Neural progenitor cell (in vitro differentiated cells): Measurements from ENCODE around the gene BCAM. TPM values are rescaled to one million over a fixed set of nuclear protein-coding genes. Genes with fewer than 3 reads are reported as not detected.

Source experiments
- DNase-seq: peaks from one replicate; pipeline ENCODE4 v3.0.0-alpha.2; 2016; ENCODE audit warnings: low spot score
- H2AFZ ChIP-seq: fragments of 200-600 bp; sonication (generic); replicated peaks from 2 replicates; pipeline ENCODE4 v1.6.1; 2016; ENCODE audit warnings: antibody characterized with exemption
- H3F3A ChIP-seq: fragments of 200-600 bp; sonication (generic); 2 replicates; pipeline ENCODE4 v1.6.1; 2016; ENCODE audit warnings: antibody characterized with exemption, low read depth
- H3K27ac ChIP-seq: fragments of 200-600 bp; sonication (generic); 2 replicates; pipeline ENCODE4 v1.5.1; 2016; ENCODE audit warnings: mild to moderate bottlenecking
- H3K27me3 ChIP-seq: fragments of 200-600 bp; sonication (generic); 2 replicates; pipeline ENCODE4 v1.6.1; 2016; ENCODE audit warnings: mild to moderate bottlenecking, moderate library complexity
- H3K36me3 ChIP-seq: fragments of 200-600 bp; sonication (generic); 2 replicates; pipeline ENCODE4 v1.5.1; 2016
- H3K4me1 ChIP-seq: fragments of 200-600 bp; sonication (generic); 2 replicates; pipeline ENCODE4 v1.6.1; 2016; ENCODE audit warnings: mixed run types
- H3K4me2 ChIP-seq: fragments of 200-600 bp; sonication (generic); 2 replicates; pipeline ENCODE4 v1.6.1; 2016
- H3K4me3 ChIP-seq: fragments of 200-600 bp; sonication (generic); 2 replicates; pipeline ENCODE4 v1.5.1; 2016
- H3K79me2 ChIP-seq: fragments of 200-600 bp; sonication (generic); 2 replicates; pipeline ENCODE4 v1.6.1; 2016; ENCODE audit warnings: low read depth
- H3K9ac ChIP-seq: fragments of 200-600 bp; sonication (generic); 2 replicates; pipeline ENCODE4 v1.6.1; 2016
- H3K9me3 ChIP-seq: fragments of 200-600 bp; sonication (generic); 2 replicates; pipeline ENCODE4 v1.5.1; 2016; ENCODE audit warnings: low read depth
- H4K20me1 ChIP-seq: fragments of 200-600 bp; sonication (generic); 2 replicates; pipeline ENCODE4 v1.6.1; 2016; ENCODE audit warnings: low read depth
- H3K27ac Mint-ChIP-seq: 3 replicates; pipeline ENCODE4 v1.8.0; 2021; ENCODE audit warnings: mixed read lengths
- H3K27me3 Mint-ChIP-seq: 2 replicates; pipeline ENCODE4 v1.8.0; 2022; ENCODE audit warnings: low read depth, mild to moderate bottlenecking, inconsistent platforms, moderate library complexity, mixed read lengths; ENCODE audit not compliant: insufficient read depth
- H3K36me3 Mint-ChIP-seq: 3 replicates; pipeline ENCODE4 v1.8.0; 2021; ENCODE audit warnings: mixed read lengths
- H3K4me1 Mint-ChIP-seq: 3 replicates; pipeline ENCODE4 v1.8.0; 2021; ENCODE audit warnings: mixed read lengths
- H3K4me3 Mint-ChIP-seq: 3 replicates; pipeline ENCODE4 v1.8.0; 2021; ENCODE audit warnings: mild to moderate bottlenecking, moderate library complexity, mixed read lengths
- H3K9me3 Mint-ChIP-seq: 3 replicates; pipeline ENCODE4 v1.8.0; 2020; ENCODE audit warnings: mixed read lengths
- EZH2 ChIP-seq: fragments of 200-600 bp; sonication (generic); IDR thresholded peaks from 2 replicates; pipeline ENCODE4 v1.6.1; 2017; ENCODE audit warnings: antibody characterized with exemption, mild to moderate bottlenecking, moderate library complexity
- EZH2phosphoT487 ChIP-seq: fragments of 200-600 bp; sonication (generic); IDR thresholded peaks from 2 replicates; pipeline ENCODE4 v1.6.1; 2017; ENCODE audit warnings: antibody characterized with exemption
- total RNA-seq: library from RNA; depleted of rRNA; stranded (reverse); fragments of >200 nt; gene quantifications from 2 replicates; pipeline ENCODE4 v1.2.3, GENCODE V29; 2015; ENCODE audit warnings: low replicate concordance
- TF ChIP-seq, protein P1 (sequence below): fragments of 200-600 bp; sonication (generic); IDR thresholded peaks from 2 replicates; pipeline ENCODE4 v1.5.1; 2017; ENCODE audit warnings: antibody characterized with exemption, mild to moderate bottlenecking

Gene BCAM
- total RNA-seq, 1 donor from 2014 or later = 7.1 TPM

GRCh38 chr19:44863990-44864389 lies 55.1 kb downstream of the BCAM start:
- H3K9me3 ChIP-seq = no peaks in the 10 kb centered on the region
- H3K9ac ChIP-seq = no peak overlapping the region
- Mint-ChIP-seq H3K4me1 (no peaks in the 10 kb centered on the region), H3K27ac (no peak overlapping the region), H3K36me3 (peaks cover 38% of the 10 kb centered on the region), H3K9me3 (no peaks in the 10 kb centered on the region), H3K27me3 (no peaks in the 10 kb centered on the region), H3K4me3 (no peak overlapping the region)
- peaks cover 61% of the 10 kb centered on the region for H3K79me2 ChIP-seq
- H2AFZ ChIP-seq = no peak overlapping the region
- TF ChIP-seq, protein P1, sequence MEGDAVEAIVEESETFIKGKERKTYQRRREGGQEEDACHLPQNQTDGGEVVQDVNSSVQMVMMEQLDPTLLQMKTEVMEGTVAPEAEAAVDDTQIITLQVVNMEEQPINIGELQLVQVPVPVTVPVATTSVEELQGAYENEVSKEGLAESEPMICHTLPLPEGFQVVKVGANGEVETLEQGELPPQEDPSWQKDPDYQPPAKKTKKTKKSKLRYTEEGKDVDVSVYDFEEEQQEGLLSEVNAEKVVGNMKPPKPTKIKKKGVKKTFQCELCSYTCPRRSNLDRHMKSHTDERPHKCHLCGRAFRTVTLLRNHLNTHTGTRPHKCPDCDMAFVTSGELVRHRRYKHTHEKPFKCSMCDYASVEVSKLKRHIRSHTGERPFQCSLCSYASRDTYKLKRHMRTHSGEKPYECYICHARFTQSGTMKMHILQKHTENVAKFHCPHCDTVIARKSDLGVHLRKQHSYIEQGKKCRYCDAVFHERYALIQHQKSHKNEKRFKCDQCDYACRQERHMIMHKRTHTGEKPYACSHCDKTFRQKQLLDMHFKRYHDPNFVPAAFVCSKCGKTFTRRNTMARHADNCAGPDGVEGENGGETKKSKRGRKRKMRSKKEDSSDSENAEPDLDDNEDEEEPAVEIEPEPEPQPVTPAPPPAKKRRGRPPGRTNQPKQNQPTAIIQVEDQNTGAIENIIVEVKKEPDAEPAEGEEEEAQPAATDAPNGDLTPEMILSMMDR = no peak
- TF ChIP-seq EZH2phosphoT487 = no peak
- TF ChIP-seq EZH2 = no peak
- peaks cover 62% of the 10 kb centered on the region for H4K20me1 ChIP-seq
- no peaks in the 10 kb centered on the region for H3K4me1 ChIP-seq
- no peaks in the 10 kb centered on the region for H3K36me3 ChIP-seq
- no peak overlapping the region for H3K4me2 ChIP-seq
- DNase-seq = no peak
- H3K27ac ChIP-seq = no peak overlapping the region
- H3K27me3 ChIP-seq = no peaks in the 10 kb centered on the region
- no peak overlapping the region for H3K4me3 ChIP-seq
- no peaks in the 10 kb centered on the region for H3F3A ChIP-seq

DNA sequence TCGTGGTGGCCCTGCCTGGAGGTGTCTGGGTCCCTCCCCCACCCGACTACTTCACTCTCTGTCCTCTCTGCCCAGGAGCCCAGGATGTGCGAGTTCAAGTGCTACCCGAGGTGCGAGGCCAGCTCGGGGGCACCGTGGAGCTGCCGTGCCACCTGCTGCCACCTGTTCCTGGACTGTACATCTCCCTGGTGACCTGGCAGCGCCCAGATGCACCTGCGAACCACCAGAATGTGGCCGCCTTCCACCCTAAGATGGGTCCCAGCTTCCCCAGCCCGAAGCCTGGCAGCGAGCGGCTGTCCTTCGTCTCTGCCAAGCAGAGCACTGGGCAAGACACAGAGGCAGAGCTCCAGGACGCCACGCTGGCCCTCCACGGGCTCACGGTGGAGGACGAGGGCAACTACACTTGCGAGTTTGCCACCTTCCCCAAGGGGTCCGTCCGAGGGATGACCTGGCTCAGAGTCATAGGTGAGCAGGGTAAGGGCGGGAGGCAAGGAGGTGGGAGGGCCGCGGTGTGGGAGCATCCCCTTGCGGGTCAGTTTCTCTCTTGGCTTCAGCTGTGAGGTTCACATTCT lies 56.4 kb downstream of the BCAM start:
- peaks cover 38% of the 10 kb centered on the region for H3K36me3 Mint-ChIP-seq
- Histone ChIP-seq H3K4me2 (no peak overlapping the region), H3K9me3 (no peaks in the 10 kb centered on the region), H3K4me3 (no peak overlapping the region), H3K27me3 (no peaks in the 10 kb centered on the region), H4K20me1 (peaks cover 54% of the 10 kb centered on the region), H3K36me3 (no peaks in the 10 kb centered on the region), H3K27ac (no peak overlapping the region), H3K9ac (no peak overlapping the region), H3K4me1 (no peaks in the 10 kb centered on the region), H3F3A (no peaks in the 10 kb centered on the region), H2AFZ (no peak overlapping the region), H3K79me2 (peaks cover 48% of the 10 kb centered on the region)
- no peaks in the 10 kb centered on the region for H3K27me3 Mint-ChIP-seq
- DNase-seq = no peak
- H3K27ac Mint-ChIP-seq = peak overlapping the region; percentile 53
- H3K9me3 Mint-ChIP-seq = no peaks in the 10 kb centered on the region
- H3K4me3 Mint-ChIP-seq = peak overlapping the region; percentile 48
- H3K4me1 Mint-ChIP-seq = no peaks in the 10 kb centered on the region
- TF ChIP-seq, protein P1 = no peak
- TF ChIP-seq EZH2phosphoT487 (no peak), EZH2 (no peak)

DNA sequence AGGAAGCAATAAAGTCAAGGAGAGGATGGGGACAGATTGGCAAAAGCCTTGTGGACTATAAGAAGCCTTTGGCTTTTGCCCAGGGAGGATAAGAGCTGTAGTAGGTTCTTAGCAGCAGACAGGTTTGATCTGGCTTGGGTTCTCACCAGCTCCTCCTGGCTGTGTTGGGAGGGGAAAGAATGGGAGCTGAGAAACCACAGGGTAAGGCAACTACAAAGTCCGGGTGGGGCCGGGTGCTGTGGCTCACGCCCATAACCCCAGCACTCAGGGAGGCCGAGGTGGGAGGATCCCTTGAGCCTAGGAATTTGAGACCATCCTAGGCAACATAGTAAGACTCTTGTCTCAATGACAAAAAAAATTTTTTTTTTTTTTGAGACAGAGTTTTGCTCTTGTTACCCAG lies 57.8 kb downstream of the BCAM start:
- Mint-ChIP-seq H3K4me3 (no peak overlapping the region), H3K4me1 (no peaks in the 10 kb centered on the region), H3K27me3 (no peaks in the 10 kb centered on the region), H3K36me3 (peaks cover 31% of the 10 kb centered on the region), H3K27ac (no peak overlapping the region), H3K9me3 (no peaks in the 10 kb centered on the region)
- no peak for DNase-seq
- Histone ChIP-seq H2AFZ (no peak overlapping the region), H3K27me3 (no peaks in the 10 kb centered on the region), H3K9ac (no peak overlapping the region), H3K36me3 (no peaks in the 10 kb centered on the region), H3K79me2 (peaks cover 34% of the 10 kb centered on the region), H3K27ac (no peak overlapping the region), H3K9me3 (no peaks in the 10 kb centered on the region), H3F3A (no peaks in the 10 kb centered on the region), H3K4me1 (no peaks in the 10 kb centered on the region), H4K20me1 (peaks cover 48% of the 10 kb centered on the region), H3K4me3 (no peak overlapping the region), H3K4me2 (no peak overlapping the region)
- TF ChIP-seq EZH2phosphoT487 (no peak), EZH2 (no peak)
- TF ChIP-seq, protein P1 = no peak
